Endothelial cell of umbilical vein (primary cell): Measurements from ENCODE around the gene SLC25A26. TPM values are rescaled to one million over a fixed set of nuclear protein-coding genes. Genes with fewer than 3 reads are reported as not detected.

Experiments used
- BruUV-seq: library from RNA; stranded (reverse); fragments of 400-500 nt; replicated peaks from 2 replicates; lab custom pipeline; 2021; lab: Mats Ljungman, UMichigan
- CTCF ChIA-PET: fragments of 300-600, 350-600 bp; sonication (Branson Sonifier 250); formaldehyde crosslinking; loops from one replicate; lab custom pipeline; 2021; ENCODE audit warnings: antibody characterized with exemption, inconsistent platforms; lab: Charles Lee
- POLR2A ChIA-PET: fragments of 300-600, 350-600 bp; sonication (Branson Sonifier 250); formaldehyde crosslinking; loops from one replicate; lab custom pipeline; 2021; ENCODE audit warnings: antibody characterized with exemption, inconsistent platforms; lab: Charles Lee
- DNase-seq: peaks from one replicate; pipeline ENCODE4 v3.0.0-alpha.2; 2011; ENCODE audit warnings: low read depth, low spot score
- FAIRE-seq: peaks from 2 replicates; lab custom pipeline; 2011; peaks lifted over from hg19 to GRCh38; lab: Jason Lieb, UNC
- H2AFZ ChIP-seq: 2 replicates; pipeline ENCODE4 v1.6.0; 2012; ENCODE audit warnings: low read depth, low read length, control low read depth, inconsistent platforms
- H3K27ac ChIP-seq: 2 replicates; pipeline ENCODE4 v1.5.1; 2011; ENCODE audit warnings: low read depth, mild to moderate bottlenecking, control low read depth, low read length, moderate library complexity; ENCODE audit not compliant: insufficient read depth
- H3K27me3 ChIP-seq, 2 experiments: 2 replicates each; pipeline versions ENCODE4 v1.6.0 to v1.6.1; 2011; ENCODE audit warnings: low read length in 2 of 2, mixed read lengths in 1 of 2; ENCODE audit not compliant: control insufficient read depth in 2 of 2, insufficient read depth in 2 of 2
- H3K36me3 ChIP-seq, 2 experiments: 2 replicates in 1 of 2; 3 replicates in 1 of 2; pipeline ENCODE4 v1.5.1; 2011; ENCODE audit warnings: low read length in 2 of 2, mild to moderate bottlenecking in 1 of 2, moderate library complexity in 1 of 2; ENCODE audit not compliant: control insufficient read depth in 2 of 2, insufficient read depth in 2 of 2; ENCODE audit errors: extremely low read depth in 1 of 2
- H3K4me1 ChIP-seq: 3 replicates; pipeline ENCODE4 v1.5.1; 2011; ENCODE audit warnings: mild to moderate bottlenecking, low read length; ENCODE audit not compliant: control insufficient read depth, insufficient read depth; ENCODE audit errors: extremely low read depth
- H3K4me2 ChIP-seq: 2 replicates; pipeline ENCODE4 v1.6.1; 2011; ENCODE audit warnings: low read length, control low read depth, mixed read lengths; ENCODE audit not compliant: insufficient read depth
- H3K4me3 ChIP-seq, 3 experiments: fragments of 200-600 bp in 1 of 3; sonication (generic), shearing (Covaris generic) in 1 of 3; replicated peaks in 1 of 3; 2 replicates each; pipeline ENCODE4 v1.5.1; 2011 to 2016; ENCODE audit warnings: control low read depth in 3 of 3, low read length in 3 of 3, mild to moderate bottlenecking in 2 of 3, inconsistent platforms in 1 of 3, low read depth in 1 of 3, moderate library complexity in 1 of 3; ENCODE audit not compliant: insufficient read depth in 1 of 3
- H3K79me2 ChIP-seq: 2 replicates; pipeline ENCODE4 v1.6.0; 2012; ENCODE audit warnings: low read length, inconsistent platforms; ENCODE audit not compliant: control insufficient read depth, insufficient read depth
- H3K9ac ChIP-seq: replicated peaks from 2 replicates; pipeline ENCODE3; 2011; ENCODE audit warnings: low read length, control low read depth; ENCODE audit not compliant: insufficient read depth; ENCODE audit errors: extremely low read depth
- H3K9me1 ChIP-seq: replicated peaks from 3 replicates; pipeline ENCODE4 v1.6.0; 2011; ENCODE audit warnings: mild to moderate bottlenecking, low read length; ENCODE audit not compliant: control insufficient read depth, insufficient read depth; ENCODE audit errors: extremely low read depth
- H3K9me3 ChIP-seq: replicated peaks from 2 replicates; pipeline ENCODE4 v1.5.1; 2012; ENCODE audit warnings: low read length, inconsistent platforms; ENCODE audit not compliant: control insufficient read depth, insufficient read depth
- H4K20me1 ChIP-seq: replicated peaks from 2 replicates; pipeline ENCODE3; 2011; ENCODE audit warnings: mild to moderate bottlenecking, low read length; ENCODE audit not compliant: control insufficient read depth, insufficient read depth; ENCODE audit errors: extremely low read depth
- CTCF ChIP-seq, 2 donors: IDR thresholded peaks; 1 replicate in 1 of 2; 2 replicates in 1 of 2; pipeline ENCODE4 v1.5.1; 2011; ENCODE audit warnings: low read length in 2 of 2, mild to moderate bottlenecking in 2 of 2, moderate library complexity in 2 of 2, control low read depth in 1 of 2, inconsistent platforms in 1 of 2, low read depth in 1 of 2; ENCODE audit not compliant: insufficient read depth in 1 of 2; ENCODE audit errors: extremely low read depth in 1 of 2
- EZH2 ChIP-seq: IDR thresholded peaks from 2 replicates; pipeline ENCODE4 v1.6.1; 2012; ENCODE audit warnings: borderline replicate concordance, low read depth, mild to moderate bottlenecking, moderate library complexity, low read length, inconsistent platforms; ENCODE audit not compliant: severe bottlenecking
- FOS ChIP-seq: IDR thresholded peaks from 2 replicates; pipeline ENCODE4 v1.6.1; 2011; ENCODE audit warnings: mild to moderate bottlenecking, low read length, moderate library complexity, borderline replicate concordance; ENCODE audit not compliant: insufficient read depth
- JUN ChIP-seq: IDR thresholded peaks from 2 replicates; pipeline ENCODE4 v1.6.1; 2011; ENCODE audit warnings: borderline replicate concordance, low read depth; ENCODE audit not compliant: insufficient read length, insufficient read depth
- MAX ChIP-seq: IDR thresholded peaks from 2 replicates; pipeline ENCODE4 v1.6.1; 2011; ENCODE audit not compliant: insufficient read depth, insufficient read length
- MYC ChIP-seq: IDR thresholded peaks from one replicate; pipeline ENCODE4 v1.6.1; 2011; ENCODE audit warnings: mild to moderate bottlenecking, low read depth, low read length
- POLR2A ChIP-seq: IDR thresholded peaks from 2 replicates; pipeline ENCODE4 v1.6.1; 2012; ENCODE audit warnings: low read depth, mild to moderate bottlenecking, control low read depth, low read length
- POLR2AphosphoS5 ChIP-seq: IDR thresholded peaks from 2 replicates; pipeline ENCODE4 v1.6.1; 2012; ENCODE audit warnings: low read depth, mild to moderate bottlenecking, control low read depth, low read length, moderate library complexity; ENCODE audit not compliant: insufficient read depth
- dilution Hi-C: fragments of 300-500 bp; cut with MboI; formaldehyde crosslinking; loops from one replicate; pipeline ENCODE4 v1.15.0; 2019; ENCODE audit warnings: low sequenced_read_pairs; ENCODE audit not compliant: extremely low pct_ligation_motif_present
- intact Hi-C: fragments of 100-400 bp; cut with micrococcal nuclease; formaldehyde crosslinking; loops from one replicate; pipeline ENCODE4 v1.10.0; 2022
- polyA plus RNA-seq, 4 experiments: library from polyadenylated mRNA; depleted of rRNA in 3 of 4; stranded (reverse) in 3 of 4; unstranded in 1 of 4; fragments of >200 nt; gene quantifications; 2 replicates each; pipeline versions ENCODE4 v1.2.1 to v1.2.3, GENCODE V29; 2011 to 2012; ENCODE audit warnings: missing spikeins in 1 of 4
- total RNA-seq: library from RNA; stranded (reverse); gene quantifications from 2 replicates; pipeline ENCODE4 v1.2.3, GENCODE V29; 2021

SLC25A26 gene
- total and polyA plus RNA-seq, 2 donors (not counting 3 experiments of a cell fraction or from before 2014, with no cell fraction given) = 11.8 to 23.5 TPM

- dilution Hi-C loops (no loop called here), intact Hi-C loops (no loop called here)
- Histone ChIP-seq H3K4me3 (no peak overlapping the region), H3K9ac (no peak overlapping the region), H3K27me3 (no peaks in the 10 kb centered on the region), H3K79me2 (no peaks in the 10 kb centered on the region), H2AFZ (no peak overlapping the region), H3K36me3 (peaks cover 9 to 43% of the 10 kb centered on the region in 2 experiments), H3K9me1 (no peaks in the 10 kb centered on the region), H3K4me1 (peaks cover 9% of the 10 kb centered on the region), H3K4me2 (no peak overlapping the region), H4K20me1 (no peaks in the 10 kb centered on the region), H3K9me3 (no peaks in the 10 kb centered on the region), H3K27ac (no peak overlapping the region)
- FAIRE-seq (no peak), DNase-seq (no peak)
- CTCF ChIA-PET = interaction anchor here (0.6 to 1.5 kb wide), 5 partner anchors 26 to 418 kb away, joined by 3 to 4 read pairs (median 3); no protein-coding TSS in a partner anchor
- TF ChIP-seq MAX = no peak
- no peak for TF ChIP-seq POLR2A
- TF ChIP-seq CTCF (IDR thresholded peaks at IDR 0.05; ENCODE audit: extremely low read depth in 1 of 2, insufficient read depth in 1 of 2, low read depth in 1 of 2, low read length in 2 of 2) = no peak
- TF ChIP-seq MYC = no peak
- TF ChIP-seq JUN = no peak
- no peak for TF ChIP-seq EZH2
- no peak for TF ChIP-seq POLR2AphosphoS5
- no peak for TF ChIP-seq FOS
- POLR2A ChIA-PET = no interaction called here
- no TSS peak for BruUV-seq
Observed at GRCh38 chr3:66404197-66404596, 183.4 kb downstream of the SLC25A26 start.
